A549 treated with ZK216348 at 1 μM for 4 hours (cell line): ENCODE results near the gene MIGA2. TPM values are rescaled to one million over a fixed set of nuclear protein-coding genes. Genes with fewer than 3 reads are reported as not detected.

Source experiments
- total RNA-seq: library from RNA; stranded (reverse); fragments of 200-300 nt; extraction: Qiagen RNA extraction; gene quantifications from 5 replicates; pipeline ENCODE4 v1.2.3, GENCODE V29; 2022; ENCODE audit warnings: low read depth

The MIGA2 gene, protein sequence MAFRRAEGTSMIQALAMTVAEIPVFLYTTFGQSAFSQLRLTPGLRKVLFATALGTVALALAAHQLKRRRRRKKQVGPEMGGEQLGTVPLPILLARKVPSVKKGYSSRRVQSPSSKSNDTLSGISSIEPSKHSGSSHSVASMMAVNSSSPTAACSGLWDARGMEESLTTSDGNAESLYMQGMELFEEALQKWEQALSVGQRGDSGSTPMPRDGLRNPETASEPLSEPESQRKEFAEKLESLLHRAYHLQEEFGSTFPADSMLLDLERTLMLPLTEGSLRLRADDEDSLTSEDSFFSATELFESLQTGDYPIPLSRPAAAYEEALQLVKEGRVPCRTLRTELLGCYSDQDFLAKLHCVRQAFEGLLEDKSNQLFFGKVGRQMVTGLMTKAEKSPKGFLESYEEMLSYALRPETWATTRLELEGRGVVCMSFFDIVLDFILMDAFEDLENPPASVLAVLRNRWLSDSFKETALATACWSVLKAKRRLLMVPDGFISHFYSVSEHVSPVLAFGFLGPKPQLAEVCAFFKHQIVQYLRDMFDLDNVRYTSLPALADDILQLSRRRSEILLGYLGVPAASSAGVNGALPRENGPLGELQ
- 6.8 to 17.2 TPM (median 13.4 TPM) in 5 replicates for total RNA-seq

DNA sequence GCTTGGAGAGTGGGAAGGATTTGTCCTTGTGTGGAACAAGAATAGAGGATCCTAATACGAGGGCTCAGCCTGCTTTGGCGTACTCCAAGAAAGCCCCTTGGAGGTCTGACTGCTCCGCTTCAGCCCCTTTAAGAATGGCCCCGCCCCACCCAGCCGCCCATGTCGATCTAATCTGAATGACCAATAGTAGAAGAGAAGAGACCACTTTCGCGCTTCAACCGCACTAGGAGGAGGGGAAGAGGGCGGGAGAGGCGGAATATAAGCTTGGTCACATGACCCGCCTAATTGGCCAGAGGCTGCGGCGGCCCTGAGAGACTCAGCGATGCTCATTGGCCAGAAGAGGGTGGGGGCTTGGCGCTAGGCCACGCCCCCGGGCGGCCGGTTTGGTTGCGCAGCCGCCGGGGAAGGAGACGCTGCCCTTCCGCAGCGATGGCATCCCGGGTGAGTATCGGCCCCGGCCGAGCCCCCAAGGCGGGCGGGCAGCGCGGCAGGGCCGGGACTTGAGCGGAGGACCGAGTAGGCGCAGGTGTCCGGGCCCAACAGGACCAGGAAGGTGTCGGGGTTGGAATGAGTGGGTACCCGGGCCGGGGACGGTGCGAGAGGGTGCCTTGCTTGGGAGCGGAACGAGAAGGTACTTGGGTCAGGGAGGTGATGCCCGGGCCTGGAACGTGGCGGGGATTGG is at the start of gene MIGA2:
TSS of gene MIGA2 (plus strand) at position 386 of the 682 bp plus-strand sequence. CDS start 3,969 bp downstream, outside the sequence.

DNA sequence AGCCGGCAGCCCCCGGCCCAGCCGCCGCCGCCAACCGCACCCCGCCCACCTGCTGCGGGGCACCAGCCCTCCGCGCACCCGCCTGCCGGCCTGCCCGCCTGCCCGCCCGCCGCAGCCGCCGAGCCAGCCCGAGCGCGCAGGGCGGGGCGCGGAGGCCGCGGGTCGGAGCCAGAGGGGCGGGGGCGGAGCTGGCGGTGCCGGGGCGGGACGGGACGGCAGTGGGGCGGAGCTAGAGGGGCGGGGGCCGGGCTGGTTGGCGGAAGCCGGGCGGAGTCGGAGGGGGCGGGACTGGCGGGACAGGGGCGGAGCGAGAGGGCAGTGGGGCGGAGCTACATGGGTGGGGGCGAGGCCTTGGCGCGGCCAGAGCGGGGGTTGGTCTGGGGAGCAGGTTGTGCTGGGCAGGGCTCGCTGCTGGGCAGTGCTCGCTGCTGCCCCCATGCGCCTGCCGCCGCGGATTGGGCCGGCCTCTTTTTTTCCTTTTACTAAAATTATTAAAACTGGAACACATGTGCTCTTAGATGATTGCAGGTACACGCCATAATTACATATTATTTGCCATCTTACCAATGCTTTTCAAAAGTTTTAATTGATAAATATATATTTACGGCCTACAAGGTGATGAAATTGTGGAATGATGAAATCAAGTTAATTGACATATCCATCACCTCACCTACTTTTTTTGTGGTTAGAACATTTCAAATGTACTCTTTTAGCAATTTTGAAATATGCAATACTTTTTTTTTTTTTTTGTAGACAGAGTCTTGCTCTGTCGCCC is 8.0 kb upstream of the MIGA2 start, which contains the start of gene SH3GLB2:
TSS of gene SH3GLB2 (minus strand) at position 140 of the 775 bp plus-strand sequence. CDS start 177 bp downstream, outside the sequence.

GRCh38 chr9:129080601-129081387 is 44.4 kb downstream of the MIGA2 start, which contains the start of gene DOLPP1:
DOLPP1 (plus strand) TSS chr9:129081111; CDS start chr9:129081132, 21 bp downstream.

GRCh38 chr9:129110740-129111527 is 74.5 kb downstream of the MIGA2 start, which contains the start of the genes CRAT and PTPA:
CRAT (minus strand) TSS chr9:129110793; CDS start chr9:129110509, 284 bp downstream.
PTPA (plus strand) TSS chr9:129111415; CDS start chr9:129111601, 186 bp downstream.

Other genes with a start within 250 kb of the MIGA2 start
- 17.6 to 23.5 TPM (median 21.1 TPM) in 5 replicates for gene TBC1D13, start 249.4 kb upstream of the MIGA2 start, total RNA-seq
- gene ENDOG, start 218.1 kb upstream of the MIGA2 start, total RNA-seq, result 12.2 to 33.5 TPM (median 32.5 TPM) in 5 replicates
- 24.0 to 44.2 TPM (median 37.4 TPM) in 5 replicates for gene SPOUT1, start 206.8 kb upstream of the MIGA2 start, total RNA-seq
- gene KYAT1, start 154.7 kb upstream of the MIGA2 start, total RNA-seq, result 8.1 to 10.6 TPM (median 10.2 TPM) in 5 replicates
- 46.3 to 82.4 TPM (median 75.0 TPM) in 5 replicates for gene LRRC8A, start 154.5 kb upstream of the MIGA2 start, total RNA-seq
- gene PHYHD1, start 115.6 kb upstream of the MIGA2 start, total RNA-seq, result not detected in 5 replicates
- 21.5 to 40.3 TPM (median 38.2 TPM) in 5 replicates for gene DOLK, start 89.0 kb upstream of the MIGA2 start, total RNA-seq
- 27.7 to 46.1 TPM (median 42.7 TPM) in 5 replicates for gene NUP188, start 88.9 kb upstream of the MIGA2 start, total RNA-seq
- gene SH3GLB2, start 8.3 kb upstream of the MIGA2 start, total RNA-seq, result 28.8 to 58.3 TPM (median 48.7 TPM) in 5 replicates
- 15.8 to 21.8 TPM (median 20.2 TPM) in 5 replicates for gene DOLPP1, start 44.5 kb downstream of the MIGA2 start, total RNA-seq
- 20.8 to 32.8 TPM (median 29.3 TPM) in 5 replicates for gene CRAT, start 74.2 kb downstream of the MIGA2 start, total RNA-seq
- gene PTPA, start 74.8 kb downstream of the MIGA2 start, total RNA-seq, result 107 to 139 TPM (median 130 TPM) in 5 replicates
- 21.5 to 65.8 TPM (median 62.4 TPM) in 5 replicates for gene IER5L, start 141.6 kb downstream of the MIGA2 start, total RNA-seq